Mononuclear cell (primary cell): Measurements from ENCODE around the gene PHYKPL. TPM values are rescaled to one million over a fixed set of nuclear protein-coding genes. Genes with fewer than 3 reads are reported as not detected.

ENCODE experiments used
- H3K27me3 ChIP-seq: 2 replicates; pipeline ENCODE4 v1.6.0; 2011; ENCODE audit warnings: low read length, control low read depth; ENCODE audit not compliant: insufficient read depth
- H3K4me1 ChIP-seq: 2 replicates; pipeline ENCODE4 v1.5.1; 2011; ENCODE audit warnings: mild to moderate bottlenecking, low read length, control low read depth; ENCODE audit not compliant: insufficient read depth
- H3K4me3 ChIP-seq: 2 replicates; pipeline ENCODE4 v1.5.1; 2011; ENCODE audit warnings: mild to moderate bottlenecking, low read length, moderate library complexity
- H3K9me3 ChIP-seq: 2 replicates; pipeline ENCODE4 v1.5.1; 2011; ENCODE audit warnings: low read depth, mild to moderate bottlenecking, control low read depth, low read length
- total RNA-seq: library from RNA; depleted of rRNA; stranded (reverse); fragments of >200 nt; gene quantifications from one replicate; pipeline ENCODE4 v1.2.3, GENCODE V29; 2012

PHYKPL gene
- total RNA-seq, 1 donor = 38.4 TPM

DNA sequence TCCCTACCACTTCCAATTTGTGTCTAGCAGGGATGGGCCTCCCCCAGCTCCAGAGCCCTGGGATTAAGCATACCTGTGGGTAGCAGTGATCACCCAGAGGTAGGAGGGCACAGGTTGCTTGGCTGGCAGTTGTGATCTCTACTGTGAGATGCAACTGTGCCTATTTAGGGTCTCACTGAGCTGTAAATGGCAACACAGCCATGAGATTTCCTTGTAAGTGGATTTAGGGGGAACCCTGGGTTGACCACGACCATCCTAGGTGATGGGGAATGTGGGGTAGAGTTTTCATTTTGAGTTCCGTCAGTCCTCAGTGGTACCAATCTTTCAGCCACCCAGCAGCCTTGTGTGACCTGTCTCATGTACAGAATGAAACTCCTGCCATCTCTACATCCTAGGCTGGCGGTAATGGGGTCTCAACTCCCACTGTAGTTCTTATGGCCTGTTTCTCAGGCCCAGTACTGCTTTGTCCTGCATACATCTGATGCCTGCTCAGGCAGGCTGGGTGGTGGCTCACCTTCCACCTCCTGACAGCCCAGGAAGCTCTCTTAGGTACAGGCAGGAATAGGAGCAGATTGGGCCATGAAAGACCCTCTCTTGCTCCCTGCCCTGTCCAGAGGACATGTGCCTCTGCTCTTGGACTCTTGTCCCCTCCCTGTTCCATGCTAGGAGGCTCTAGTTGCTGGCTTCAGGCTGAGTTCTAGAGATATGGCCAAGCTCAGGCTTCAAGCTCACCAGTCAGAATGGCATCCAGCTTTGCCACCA, 20.2 kb downstream of the PHYKPL start:
- Histone ChIP-seq H3K9me3 (no peaks in the 10 kb centered on the region), H3K27me3 (no peaks in the 10 kb centered on the region), H3K4me3 (no peak overlapping the region), H3K4me1 (peaks cover 33% of the 10 kb centered on the region)

DNA sequence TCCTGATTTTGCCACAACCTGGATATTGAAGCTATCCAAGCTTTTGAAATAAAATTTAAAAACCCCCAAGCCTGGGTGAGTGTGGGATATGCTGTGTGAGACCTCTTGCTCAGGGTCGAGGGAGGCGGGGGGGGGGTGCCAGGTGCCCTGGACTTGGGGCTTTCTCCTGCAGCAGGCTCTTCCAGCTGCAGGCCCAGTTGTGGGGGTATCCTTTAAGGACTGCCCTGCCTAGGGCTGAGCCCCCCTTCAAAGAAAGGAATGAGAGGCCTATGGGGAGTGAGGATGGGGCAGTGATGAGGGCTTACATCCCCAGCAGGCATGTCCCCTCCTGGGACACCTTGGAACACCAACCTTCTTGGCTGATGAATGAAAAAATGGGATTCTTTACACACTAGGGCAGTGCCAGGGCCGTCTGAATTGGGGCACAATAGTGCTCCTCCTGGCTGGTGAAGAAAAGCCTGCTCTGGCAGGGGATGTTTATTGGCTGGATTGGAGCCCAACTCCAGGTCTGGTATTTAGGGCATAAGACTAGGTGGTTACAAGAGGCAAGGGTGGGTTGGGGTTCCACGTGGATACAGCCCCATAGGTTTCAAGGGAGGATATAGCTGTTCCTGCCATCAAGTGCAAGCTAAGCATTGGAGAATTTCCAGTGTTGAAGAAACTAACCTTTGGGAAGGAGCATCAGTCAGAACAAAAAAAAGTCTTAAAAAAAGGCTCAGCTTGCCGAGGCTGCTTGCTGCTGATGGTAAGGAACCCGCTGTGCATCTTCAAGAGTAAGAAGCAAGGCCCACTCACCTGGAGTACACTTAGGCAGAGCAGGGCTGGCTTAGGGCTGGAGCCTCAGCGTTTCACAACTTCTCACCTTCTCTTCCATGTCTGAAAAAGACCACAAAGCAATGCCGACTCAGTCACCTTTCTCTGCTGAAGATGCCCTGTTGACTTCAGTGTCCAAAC, 21.2 kb downstream of the PHYKPL start:
- Histone ChIP-seq H3K4me1 (peaks cover 38% of the 10 kb centered on the region), H3K27me3 (no peaks in the 10 kb centered on the region), H3K4me3 (no peak overlapping the region), H3K9me3 (no peaks in the 10 kb centered on the region)

DNA sequence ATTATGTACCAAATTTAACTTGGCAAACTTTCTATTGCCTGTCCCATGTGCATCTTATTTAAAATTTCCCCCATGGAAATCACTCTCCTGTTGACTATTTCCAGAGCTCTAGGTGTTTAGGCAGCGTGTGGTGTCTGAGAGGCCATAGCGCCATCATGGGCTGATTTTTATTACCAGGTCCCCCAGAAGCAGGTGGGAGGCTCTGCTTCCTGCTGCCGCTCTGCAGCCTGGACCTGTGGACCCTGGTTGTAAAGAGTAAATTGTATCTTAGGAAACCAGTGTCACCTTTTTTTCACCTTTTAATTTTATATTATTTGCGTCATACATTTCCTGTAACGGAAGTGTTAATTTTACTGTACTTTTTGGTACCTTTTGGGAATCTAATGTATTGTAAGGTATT, 21.9 kb downstream of the PHYKPL start:
- Histone ChIP-seq H3K4me3 (no peak overlapping the region), H3K4me1 (peaks cover 38% of the 10 kb centered on the region), H3K9me3 (no peaks in the 10 kb centered on the region), H3K27me3 (no peaks in the 10 kb centered on the region)

DNA sequence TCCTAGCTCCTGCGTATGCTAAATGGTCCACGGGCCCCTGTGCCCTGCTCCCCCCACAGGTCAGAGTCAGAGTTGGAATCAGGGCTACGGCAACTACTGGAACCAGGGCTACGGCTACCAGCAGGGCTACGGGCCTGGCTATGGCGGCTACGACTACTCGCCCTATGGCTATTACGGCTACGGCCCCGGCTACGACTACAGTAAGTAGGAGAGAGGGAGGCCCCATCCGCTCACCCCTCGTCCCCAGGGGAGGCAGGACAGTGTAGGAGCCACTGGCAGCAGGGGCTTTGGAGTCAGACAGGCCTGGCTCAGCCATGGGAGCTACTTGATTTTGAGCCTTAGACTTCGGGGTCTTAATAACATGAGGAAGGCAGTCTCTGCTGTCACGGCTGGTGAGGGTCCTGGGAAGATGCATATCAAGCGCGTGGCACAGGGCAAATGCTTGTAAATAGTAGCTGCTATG, 22.5 kb downstream of the PHYKPL start:
- H3K27me3 ChIP-seq = no peaks in the 10 kb centered on the region
- H3K9me3 ChIP-seq = no peaks in the 10 kb centered on the region
- H3K4me3 ChIP-seq = no peak overlapping the region
- H3K4me1 ChIP-seq = peaks cover 36% of the 10 kb centered on the region

GRCh38 chr5:178209334-178210072, 23.1 kb downstream of the PHYKPL start:
- Histone ChIP-seq H3K9me3 (no peaks in the 10 kb centered on the region), H3K27me3 (no peaks in the 10 kb centered on the region), H3K4me1 (peaks cover 31% of the 10 kb centered on the region), H3K4me3 (no peak overlapping the region)

- Histone ChIP-seq H3K4me1 (peaks cover 33% of the 10 kb centered on the region), H3K4me3 (no peak overlapping the region), H3K9me3 (no peaks in the 10 kb centered on the region), H3K27me3 (no peaks in the 10 kb centered on the region)
These were observed 23.9 kb downstream of the PHYKPL start for GRCh38 chr5:178208540-178209227.

DNA sequence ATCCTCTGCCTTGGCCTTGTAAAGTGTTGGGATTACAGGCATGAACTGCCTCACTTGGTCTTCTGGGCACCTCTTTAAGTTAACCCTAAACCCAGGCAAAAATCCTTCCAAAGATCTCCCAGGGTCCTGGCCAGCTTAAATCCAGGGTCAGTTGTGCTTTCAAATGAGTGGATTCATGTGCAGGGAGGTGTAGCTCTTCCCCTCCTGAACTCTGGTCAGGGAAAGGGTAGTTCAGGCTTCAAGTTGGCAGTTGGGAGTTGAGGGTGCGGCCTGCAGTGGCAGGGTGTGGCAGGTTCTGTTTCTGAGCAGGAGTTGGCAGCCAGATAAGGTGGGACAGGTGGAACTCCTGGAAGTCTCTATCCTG, 24.7 kb downstream of the PHYKPL start:
- no peaks in the 10 kb centered on the region for H3K9me3 ChIP-seq
- no peak overlapping the region for H3K4me3 ChIP-seq
- H3K27me3 ChIP-seq = no peaks in the 10 kb centered on the region
- H3K4me1 ChIP-seq = peaks cover 35% of the 10 kb centered on the region

GRCh38 chr5:178207183-178207916, 25.3 kb downstream of the PHYKPL start:
- no peaks in the 10 kb centered on the region for H3K9me3 ChIP-seq
- H3K4me3 ChIP-seq = no peak overlapping the region
- H3K27me3 ChIP-seq = no peaks in the 10 kb centered on the region
- H3K4me1 ChIP-seq = peaks cover 35% of the 10 kb centered on the region

DNA sequence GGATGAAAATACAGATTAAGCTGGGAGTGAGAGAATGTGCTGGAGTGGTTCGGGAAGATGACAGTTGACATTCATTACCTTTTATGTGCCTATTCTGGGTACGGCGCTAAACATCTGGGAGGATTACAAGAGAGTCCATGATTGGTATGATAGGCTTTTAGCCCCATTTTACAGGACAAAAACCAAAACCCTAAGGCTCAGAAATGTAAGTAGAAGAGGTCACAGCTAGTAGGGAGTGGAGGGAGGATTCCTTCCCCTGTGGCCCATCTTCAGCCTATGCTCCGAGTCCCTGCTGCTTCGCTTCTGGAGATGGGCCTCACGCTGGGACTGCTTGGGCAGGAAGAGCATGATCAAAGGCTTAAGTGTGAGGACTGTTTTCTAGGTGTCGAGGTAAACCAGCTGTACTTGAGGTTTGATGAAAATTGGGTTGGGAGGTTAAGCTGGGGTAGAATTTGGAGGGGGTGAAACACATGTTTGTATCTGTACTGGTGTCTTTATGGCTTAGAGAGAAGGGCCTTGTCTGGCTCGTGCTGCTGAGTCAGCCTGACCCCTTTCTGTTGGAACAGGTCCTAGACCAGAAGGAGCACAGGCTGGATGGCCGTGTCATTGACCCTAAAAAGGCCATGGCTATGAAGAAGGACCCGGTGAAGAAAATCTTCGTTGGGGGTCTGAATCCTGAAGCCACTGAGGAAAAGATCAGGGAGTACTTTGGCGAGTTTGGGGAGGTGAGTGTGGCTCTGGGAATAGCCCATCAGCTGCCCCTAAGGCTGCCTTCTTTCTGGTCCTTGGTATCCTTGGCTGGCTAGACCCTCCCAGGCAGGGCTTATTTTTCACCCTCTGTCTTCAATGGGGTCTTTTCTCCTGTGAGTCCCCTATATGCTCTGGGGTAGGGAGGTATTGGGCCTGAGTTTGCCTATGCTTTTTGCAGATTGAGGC, 26.2 kb downstream of the PHYKPL start:
- H3K27me3 ChIP-seq = no peaks in the 10 kb centered on the region
- peak overlapping the region; percentile 84 for H3K4me3 ChIP-seq
- no peaks in the 10 kb centered on the region for H3K9me3 ChIP-seq
- H3K4me1 ChIP-seq = peaks cover 45% of the 10 kb centered on the region

GRCh38 chr5:178205749-178206047, 26.9 kb downstream of the PHYKPL start:
- no peaks in the 10 kb centered on the region for H3K9me3 ChIP-seq
- peak overlapping the region; percentile 84 for H3K4me3 ChIP-seq
- no peaks in the 10 kb centered on the region for H3K27me3 ChIP-seq
- H3K4me1 ChIP-seq = peaks cover 47% of the 10 kb centered on the region

- Histone ChIP-seq H3K4me3 (peak overlapping the region; percentile 84), H3K4me1 (peaks cover 47% of the 10 kb centered on the region), H3K27me3 (no peaks in the 10 kb centered on the region), H3K9me3 (no peaks in the 10 kb centered on the region)
These were observed 27.5 kb downstream of the PHYKPL start for GRCh38 chr5:178204935-178205748.

DNA sequence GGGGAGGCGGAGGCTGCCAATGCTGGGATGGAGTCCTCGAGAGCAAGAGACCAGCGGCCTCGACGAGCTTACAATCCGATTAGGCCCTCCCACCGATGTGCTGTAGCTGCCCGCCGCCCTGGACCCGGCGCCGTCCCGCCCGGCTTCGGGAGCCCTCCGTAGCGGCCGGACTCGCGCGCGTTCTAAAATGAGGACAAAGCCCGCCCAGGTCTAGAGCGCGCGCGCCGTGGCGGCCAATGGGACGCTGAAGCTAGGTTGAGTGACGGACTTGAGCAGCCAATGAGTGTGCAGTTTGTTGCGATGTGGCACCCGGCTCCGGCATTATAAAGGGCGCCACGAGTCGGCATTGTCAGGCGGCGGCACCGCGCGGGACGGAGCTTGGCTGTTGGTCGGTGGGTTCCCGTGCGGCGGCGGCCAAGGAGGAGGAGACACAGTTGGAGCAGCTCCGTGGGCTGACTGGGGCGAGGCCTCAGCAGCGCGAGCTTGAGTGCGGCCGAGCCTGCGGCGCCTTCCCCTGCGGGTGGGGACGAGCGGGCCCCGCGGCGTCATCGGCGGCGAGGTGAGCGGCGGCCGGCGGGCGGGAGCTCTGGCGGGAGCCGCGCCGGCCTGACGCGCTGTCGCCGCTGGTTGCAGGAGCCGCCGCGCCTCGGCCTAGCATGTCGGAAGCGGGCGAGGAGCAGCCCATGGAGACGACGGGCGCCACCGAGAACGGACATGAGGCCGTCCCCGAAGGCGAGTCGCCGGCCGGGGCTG, 28.2 kb downstream of the PHYKPL start, which contains the start of gene HNRNPAB:
Gene HNRNPAB (plus strand): TSS at position 352 of the 753 bp plus-strand sequence. CDS start 305 bp downstream, at position 657.
- peaks cover 47% of the 10 kb centered on the region for H3K4me1 ChIP-seq
- peak within 1 kb of the TSS; percentile 84 for H3K4me3 ChIP-seq
- no peaks in the 10 kb centered on the region for H3K9me3 ChIP-seq
- H3K27me3 ChIP-seq = no peaks in the 10 kb centered on the region
